H1 (cell line): Measurements from ENCODE around the gene NAA16. TPM values are rescaled to one million over a fixed set of nuclear protein-coding genes. Genes with fewer than 3 reads are reported as not detected.
A peak's percentile ranks its signal among the peaks of the same experiment; 100 is the strongest.

Experiments
- CTCF ChIA-PET: fragments of 300-600 bp; sonication (Branson Sonifier 250); formaldehyde crosslinking; loops from one replicate; lab custom pipeline; 2021; ENCODE audit not compliant: partially characterized antibody; lab: Charles Lee
- POLR2A ChIA-PET: fragments of 300-600 bp; sonication (Branson Sonifier 250); formaldehyde crosslinking; loops from one replicate; lab custom pipeline; 2021; ENCODE audit warnings: inconsistent platforms; ENCODE audit not compliant: partially characterized antibody; lab: Charles Lee
- DNase-seq, 2 experiments: peaks; one replicate each; pipeline versions ENCODE4 v3.0.0 to v3.0.0-alpha.2; 2010 to 2022; ENCODE audit warnings: low spot score in 2 of 2, low read depth in 1 of 2, mixed read lengths in 1 of 2
- FAIRE-seq: peaks from 2 replicates; lab custom pipeline; 2011; peaks lifted over from hg19 to GRCh38; lab: Jason Lieb, UNC
- H2AFZ ChIP-seq: 2 replicates; pipeline ENCODE4 v1.8.1; 2012; ENCODE audit warnings: low read length, inconsistent platforms
- H2AK5ac ChIP-seq: 2 replicates; pipeline ENCODE4 v1.6.1; 2013; ENCODE audit warnings: low read depth, low read length
- H2BK120ac ChIP-seq: replicated peaks from 2 replicates; pipeline ENCODE3; 2013; ENCODE audit warnings: low read depth, low read length, inconsistent platforms
- H2BK12ac ChIP-seq: 2 replicates; pipeline ENCODE4 v1.6.1; 2013; ENCODE audit warnings: low read depth, low read length
- H2BK15ac ChIP-seq: 2 replicates; pipeline ENCODE4 v1.6.1; 2013; ENCODE audit warnings: low read length
- H2BK20ac ChIP-seq: 2 replicates; pipeline ENCODE4 v1.6.1; 2013; ENCODE audit warnings: low read length
- H2BK5ac ChIP-seq: 2 replicates; pipeline ENCODE4 v1.6.1; 2013; ENCODE audit warnings: low read depth, low read length
- H3K14ac ChIP-seq: 2 replicates; pipeline ENCODE4 v1.6.1; 2013; ENCODE audit warnings: inconsistent platforms; ENCODE audit not compliant: insufficient read length
- H3K18ac ChIP-seq: 2 replicates; pipeline ENCODE4 v1.6.1; 2013; ENCODE audit warnings: low read length; ENCODE audit errors: extremely low read depth
- H3K23ac ChIP-seq: 2 replicates; pipeline ENCODE4 v1.6.1; 2013; ENCODE audit warnings: inconsistent platforms; ENCODE audit not compliant: insufficient read length
- H3K23me2 ChIP-seq: 2 replicates; pipeline ENCODE4 v1.6.1; 2013; ENCODE audit warnings: low read depth, low read length
- H3K27ac ChIP-seq: 2 replicates; pipeline ENCODE4 v1.6.1; 2011; ENCODE audit warnings: low read depth, low read length, inconsistent platforms
- H3K27me3 ChIP-seq, 4 experiments: replicated peaks in 1 of 4; 1 replicate in 1 of 4; 2 replicates in 3 of 4; pipeline versions ENCODE4 v1.6.1 to v1.8.1; 2011 to 2013; ENCODE audit warnings: low read length in 3 of 4, mild to moderate bottlenecking in 3 of 4, inconsistent platforms in 2 of 4, mixed read lengths in 2 of 4, moderate library complexity in 1 of 4; ENCODE audit not compliant: control insufficient read depth in 3 of 4, insufficient read depth in 3 of 4; ENCODE audit errors: extremely low read depth in 1 of 4
- H3K36me3 ChIP-seq, 4 experiments: 2 replicates each; pipeline versions ENCODE4 v1.6.1 to v1.8.1; 2011 to 2013; ENCODE audit warnings: mild to moderate bottlenecking in 4 of 4, low read length in 3 of 4, moderate library complexity in 2 of 4, control low read depth in 1 of 4, inconsistent platforms in 1 of 4; ENCODE audit not compliant: insufficient read depth in 4 of 4, control insufficient read depth in 2 of 4
- H3K4ac ChIP-seq: replicated peaks from 2 replicates; pipeline ENCODE3; 2013; ENCODE audit warnings: low read length, low read depth, mixed read lengths, inconsistent platforms; ENCODE audit not compliant: insufficient read length
- H3K4me1 ChIP-seq, 4 experiments: replicated peaks in 1 of 4; 1 replicate in 1 of 4; 2 replicates in 3 of 4; pipeline versions ENCODE4 v1.6.1 to v1.8.1; 2011 to 2013; ENCODE audit warnings: low read length in 3 of 4, inconsistent platforms in 2 of 4, mixed read lengths in 1 of 4; ENCODE audit not compliant: insufficient read depth in 4 of 4, control insufficient read depth in 3 of 4
- H3K4me2 ChIP-seq, 2 experiments: 2 replicates each; pipeline versions ENCODE4 v1.6.1 to v1.8.1; 2011 to 2013; ENCODE audit warnings: low read depth in 2 of 2, low read length in 2 of 2, control low read depth in 1 of 2, inconsistent platforms in 1 of 2, mild to moderate bottlenecking in 1 of 2; ENCODE audit not compliant: insufficient read depth in 1 of 2
- H3K4me3 ChIP-seq, 4 experiments: fragments of 200-600, 300-600 bp in 1 of 4; sonication (generic), shearing (Covaris generic), sonication (Bioruptor Twin) in 1 of 4; 2 replicates each; pipeline versions ENCODE4 v1.5.1 to v1.8.1; 2011 to 2016; ENCODE audit warnings: low read length in 4 of 4, low read depth in 3 of 4, control low read depth in 2 of 4, inconsistent platforms in 2 of 4, mild to moderate bottlenecking in 2 of 4, mixed read lengths in 1 of 4, moderate library complexity in 1 of 4; ENCODE audit not compliant: insufficient read depth in 2 of 4; ENCODE audit errors: extremely low read depth in 1 of 4
- H3K56ac ChIP-seq: replicated peaks from 2 replicates; pipeline ENCODE3; 2013; ENCODE audit warnings: low read depth, mild to moderate bottlenecking, mixed read lengths, low read length, inconsistent platforms; ENCODE audit not compliant: insufficient read length
- H3K79me1 ChIP-seq: 2 replicates; pipeline ENCODE4 v1.6.1; 2013; ENCODE audit warnings: low read depth, low read length, control low read depth
- H3K79me2 ChIP-seq, 2 experiments: 2 replicates each; pipeline versions ENCODE4 v1.6.1 to v1.8.1; 2012 to 2013; ENCODE audit warnings: low read length in 2 of 2, mild to moderate bottlenecking in 2 of 2, inconsistent platforms in 1 of 2; ENCODE audit not compliant: insufficient read depth in 2 of 2, control insufficient read depth in 1 of 2
- H3K9ac ChIP-seq, 4 experiments: replicated peaks in 1 of 4; 1 replicate in 1 of 4; 2 replicates in 3 of 4; pipeline versions ENCODE4 v1.6.1 to v1.8.1; 2011 to 2013; ENCODE audit warnings: low read depth in 3 of 4, low read length in 3 of 4, control low read depth in 2 of 4, mild to moderate bottlenecking in 2 of 4, moderate library complexity in 2 of 4, inconsistent platforms in 1 of 4; ENCODE audit errors: extremely low read depth in 1 of 4
- H3K9me3 ChIP-seq, 2 experiments: 2 replicates each; pipeline versions ENCODE4 v1.6.1 to v1.8.1; 2012 to 2013; ENCODE audit warnings: mild to moderate bottlenecking in 2 of 2, moderate library complexity in 2 of 2, control low read depth in 1 of 2, inconsistent platforms in 1 of 2, low read depth in 1 of 2, low read length in 1 of 2, mixed read lengths in 1 of 2; ENCODE audit not compliant: insufficient read depth in 2 of 2
- H4K20me1 ChIP-seq, 2 experiments: replicated peaks in 1 of 2; 2 replicates each; pipeline versions ENCODE3 to v1.8.1; 2011 to 2013; ENCODE audit warnings: inconsistent platforms in 2 of 2, low read length in 2 of 2, mild to moderate bottlenecking in 1 of 2; ENCODE audit not compliant: insufficient read depth in 2 of 2, control insufficient read depth in 1 of 2
- H4K5ac ChIP-seq: 2 replicates; pipeline ENCODE4 v1.6.1; 2013; ENCODE audit warnings: low read length, low read depth, mixed read lengths, inconsistent platforms; ENCODE audit not compliant: insufficient read length
- H4K8ac ChIP-seq: 2 replicates; pipeline ENCODE4 v1.8.0; 2013; ENCODE audit warnings: mild to moderate bottlenecking, moderate library complexity, low read length, inconsistent platforms; ENCODE audit not compliant: insufficient read depth; ENCODE audit errors: extremely low read depth
- H4K91ac ChIP-seq: replicated peaks from 2 replicates; pipeline ENCODE3; 2013; ENCODE audit warnings: low read length, mixed read lengths, inconsistent platforms; ENCODE audit not compliant: insufficient read length
- ATF3 ChIP-seq: IDR thresholded peaks from 2 replicates; pipeline ENCODE4 v1.6.1; 2011; ENCODE audit warnings: low read depth, mild to moderate bottlenecking, low read length; ENCODE audit not compliant: insufficient read depth
- JUN ChIP-seq: IDR thresholded peaks from 2 replicates; pipeline ENCODE4 v1.6.1; 2011; ENCODE audit warnings: low read depth, mild to moderate bottlenecking, improper control_type of control experiment, low read length
- KDM5A ChIP-seq: fragments of 200-600 bp; IDR thresholded peaks from 2 replicates; pipeline ENCODE4 v1.7.1; 2012; ENCODE audit warnings: mild to moderate bottlenecking, low read length, inconsistent platforms, mixed read lengths
- RBBP5 ChIP-seq: IDR thresholded peaks from 2 replicates; pipeline ENCODE4 v1.7.1; 2012; ENCODE audit warnings: low read depth, mild to moderate bottlenecking, inconsistent platforms, low read length, moderate library complexity, borderline replicate concordance
- RXRA ChIP-seq: IDR thresholded peaks from 2 replicates; pipeline ENCODE4 v1.6.1; 2011; ENCODE audit warnings: low read depth, mild to moderate bottlenecking, low read length, moderate library complexity; ENCODE audit not compliant: insufficient read depth
- YY1 ChIP-seq: IDR thresholded peaks from 2 replicates; pipeline ENCODE4 v1.6.1; 2011; ENCODE audit warnings: low read depth, mild to moderate bottlenecking, low read length
- WGBS, 2 experiments: shearing (Covaris generic) in 1 of 2; methylation state at CpG; one replicate each; pipeline versions ENCODE4 v1.1.6 to v1.1.7; 2013 to 2015; ENCODE audit warnings: low lambda C conversion rate in 2 of 2, mixed read lengths in 2 of 2, inconsistent platforms in 1 of 2, low coverage in 1 of 2, missing lambda C conversion rate in 1 of 2; ENCODE audit not compliant: insufficient replicate concordance in 2 of 2, insufficient coverage in 1 of 2, insufficient read length in 1 of 2; ENCODE audit errors: extremely low coverage in 1 of 2, missing lambda C conversion rate in 1 of 2; 5-methylcytosine and 5-hydroxymethylcytosine counted together
- polyA plus RNA-seq, 7 experiments: library from polyadenylated mRNA; depleted of rRNA in 3 of 7; stranded (reverse) in 5 of 7; unstranded in 2 of 7; fragments of >200 nt in 5 of 7; fragments of 200-250 nt in 2 of 7; gene quantifications; 1 replicate in 5 of 7; 2 replicates in 1 of 7; 4 replicates in 1 of 7; pipeline versions ENCODE4 v1.2.1 to v1.2.3, GENCODE V29; 2011 to 2013; ENCODE audit warnings: missing spikeins in 2 of 7, mixed read lengths in 2 of 7
- total RNA-seq: library from RNA; stranded (reverse); fragmentation: NEBNext Ultra II Directional; extraction: Animal tissue kit (Norgen Biotek cat#: 25700); gene quantifications from 2 replicates; pipeline ENCODE4 v1.2.1, GENCODE V29; 2021
- TF ChIP-seq, protein P1 (sequence below): IDR thresholded peaks from 2 replicates; pipeline ENCODE4 v1.6.1; 2011; ENCODE audit warnings: low read length, improper control_type of control experiment
- TF ChIP-seq, protein P2 (sequence below), 3 experiments: IDR thresholded peaks; 1 replicate in 2 of 3; 2 replicates in 1 of 3; pipeline versions ENCODE4 v1.5.1 to v1.6.1; 2011; ENCODE audit warnings: low read length in 3 of 3, mild to moderate bottlenecking in 3 of 3, inconsistent platforms in 2 of 3, low read depth in 1 of 3, moderate library complexity in 1 of 3; ENCODE audit not compliant: insufficient read depth in 1 of 3; ENCODE audit errors: control extremely low read depth in 1 of 3

Gene NAA16
- total and polyA plus RNA-seq, 2 of the 8 experiments (the other 6 are each of a cell fraction or from before 2014, with no cell fraction given), result 11.4 to 40.0 TPM

DNA sequence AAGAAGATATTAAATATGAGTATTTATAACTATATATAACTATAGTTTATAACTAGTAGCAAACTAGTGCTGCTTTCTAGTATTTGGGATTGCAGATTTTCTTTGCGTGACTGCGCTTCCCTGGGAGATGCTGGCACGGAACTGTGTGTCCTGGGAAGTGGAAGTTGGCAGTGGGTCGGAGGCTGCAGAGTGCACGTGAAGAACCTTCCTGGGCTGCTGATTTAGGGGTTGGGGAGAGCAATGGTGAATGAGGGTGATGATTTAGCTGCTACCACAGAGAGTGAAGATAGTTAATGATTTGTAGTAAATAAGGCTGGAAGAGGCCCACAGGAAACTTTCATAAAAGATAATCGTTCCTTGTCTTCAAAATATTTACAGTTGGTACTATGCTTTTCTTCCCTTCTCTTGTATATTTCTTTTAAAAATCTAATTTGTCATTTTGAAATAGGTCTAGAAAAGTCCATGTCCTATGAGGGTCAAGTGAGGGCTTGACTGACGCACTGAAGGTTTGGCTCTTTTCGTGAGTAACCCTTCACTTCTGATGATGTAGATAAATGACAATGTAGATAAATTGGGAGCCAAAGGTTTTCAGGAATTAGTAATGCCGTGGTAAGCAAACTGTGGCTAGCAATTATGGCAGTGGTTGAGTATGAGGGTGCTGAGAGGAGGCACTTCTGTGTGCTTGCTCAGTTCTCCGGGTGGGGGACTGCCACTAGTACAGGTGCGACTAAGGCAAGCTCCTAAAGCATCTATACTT lies 3.0 kb upstream of the NAA16 start:
- H3K79me2 ChIP-seq, result peaks cover 10 to 20% of the 10 kb centered on the region in 2 experiments
- CTCF ChIA-PET, result interaction anchor here (0.5 kb wide), 1 partner anchor 31 kb away, joined by 4 read pairs; no protein-coding TSS in a partner anchor
- no peak for TF ChIP-seq YY1
- TF ChIP-seq RXRA, result no peak
- TF ChIP-seq RBBP5, result no peak
- no peak for TF ChIP-seq KDM5A
- TF ChIP-seq, protein P1, sequence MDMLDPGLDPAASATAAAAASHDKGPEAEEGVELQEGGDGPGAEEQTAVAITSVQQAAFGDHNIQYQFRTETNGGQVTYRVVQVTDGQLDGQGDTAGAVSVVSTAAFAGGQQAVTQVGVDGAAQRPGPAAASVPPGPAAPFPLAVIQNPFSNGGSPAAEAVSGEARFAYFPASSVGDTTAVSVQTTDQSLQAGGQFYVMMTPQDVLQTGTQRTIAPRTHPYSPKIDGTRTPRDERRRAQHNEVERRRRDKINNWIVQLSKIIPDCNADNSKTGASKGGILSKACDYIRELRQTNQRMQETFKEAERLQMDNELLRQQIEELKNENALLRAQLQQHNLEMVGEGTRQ, result no peak
- no peak for TF ChIP-seq JUN
- no peak for TF ChIP-seq ATF3
- TF ChIP-seq, protein P2, sequence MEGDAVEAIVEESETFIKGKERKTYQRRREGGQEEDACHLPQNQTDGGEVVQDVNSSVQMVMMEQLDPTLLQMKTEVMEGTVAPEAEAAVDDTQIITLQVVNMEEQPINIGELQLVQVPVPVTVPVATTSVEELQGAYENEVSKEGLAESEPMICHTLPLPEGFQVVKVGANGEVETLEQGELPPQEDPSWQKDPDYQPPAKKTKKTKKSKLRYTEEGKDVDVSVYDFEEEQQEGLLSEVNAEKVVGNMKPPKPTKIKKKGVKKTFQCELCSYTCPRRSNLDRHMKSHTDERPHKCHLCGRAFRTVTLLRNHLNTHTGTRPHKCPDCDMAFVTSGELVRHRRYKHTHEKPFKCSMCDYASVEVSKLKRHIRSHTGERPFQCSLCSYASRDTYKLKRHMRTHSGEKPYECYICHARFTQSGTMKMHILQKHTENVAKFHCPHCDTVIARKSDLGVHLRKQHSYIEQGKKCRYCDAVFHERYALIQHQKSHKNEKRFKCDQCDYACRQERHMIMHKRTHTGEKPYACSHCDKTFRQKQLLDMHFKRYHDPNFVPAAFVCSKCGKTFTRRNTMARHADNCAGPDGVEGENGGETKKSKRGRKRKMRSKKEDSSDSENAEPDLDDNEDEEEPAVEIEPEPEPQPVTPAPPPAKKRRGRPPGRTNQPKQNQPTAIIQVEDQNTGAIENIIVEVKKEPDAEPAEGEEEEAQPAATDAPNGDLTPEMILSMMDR (IDR thresholded peaks at IDR 0.05; ENCODE audit: control extremely low read depth in 1 of 3, insufficient read depth in 1 of 3, low read depth in 1 of 3, low read length in 3 of 3), result no peak

More for the DNA sequence above, 3.0 kb upstream of the NAA16 start:
- peaks cover 1 to 5% of the 10 kb centered on the region in 2 experiments for H4K20me1 ChIP-seq
- H3K18ac ChIP-seq, result no peak overlapping the region
- no peak overlapping the region for H2AK5ac ChIP-seq
- no peaks in the 10 kb centered on the region; a peak in 1 of 7 replicates for H3K4me1 ChIP-seq
- FAIRE-seq, result no peak
- H3K9me3 ChIP-seq, result no peaks in the 10 kb centered on the region
- H3K9ac ChIP-seq, result no peak overlapping the region
- no peak overlapping the region for H2BK5ac ChIP-seq
- H2BK120ac ChIP-seq, result no peak overlapping the region
- no peak overlapping the region for H3K4me2 ChIP-seq
- no peaks in the 10 kb centered on the region for H3K79me1 ChIP-seq
- no peaks in the 10 kb centered on the region for H3K27me3 ChIP-seq
- no peak for DNase-seq
- H3K23me2 ChIP-seq, result peaks cover 4% of the 10 kb centered on the region; the same call in 1 of the 2 replicates
- no peak overlapping the region for H4K8ac ChIP-seq
- no peak overlapping the region for H3K14ac ChIP-seq
- H2BK15ac ChIP-seq, result peak overlapping the region; percentile 46; the same call in 1 of the 2 replicates
- H3K56ac ChIP-seq, result no peak overlapping the region
- H3K27ac ChIP-seq, result no peak overlapping the region
- no peak overlapping the region for H2BK20ac ChIP-seq
- H3K4me3 ChIP-seq, result no peak overlapping the region
- H2BK12ac ChIP-seq, result no peak overlapping the region
- H3K23ac ChIP-seq, result no peak overlapping the region
- H4K5ac ChIP-seq, result no peak overlapping the region
- POLR2A ChIA-PET, result no interaction called here
- H4K91ac ChIP-seq, result no peak overlapping the region
- no peak overlapping the region for H2AFZ ChIP-seq
- WGBS, 2 experiments, result 83% methylated on average over 11 of the region's 11 CpGs; no CpG with 5 or more reads in 1 of the 2 experiments
- H3K4ac ChIP-seq, result no peak overlapping the region
- no peaks in the 10 kb centered on the region for H3K36me3 ChIP-seq
